IMR-90 (cell line): ENCODE data around the gene EXOG. TPM values are rescaled to one million over a fixed set of nuclear protein-coding genes. Genes with fewer than 3 reads are reported as not detected.

ENCODE experiments used
- ATAC-seq: fragments of 200-7000 bp; cut with Tn5 transposase; 2 replicates; pipeline ENCODE4 v1.9.1; 2020; ENCODE audit warnings: low read depth, mild to moderate bottlenecking, moderate library complexity
- BruUV-seq: library from RNA; stranded (reverse); fragments of 400-500 nt; replicated peaks from 2 replicates; lab custom pipeline; 2021; lab: Mats Ljungman, UMichigan
- CTCF ChIA-PET: fragments of 300-600 bp; formaldehyde crosslinking; extraction: SDS; loops from one replicate; lab custom pipeline; 2021; ENCODE audit warnings: antibody characterized with exemption; lab: Yijun Ruan, JAX
- POLR2A ChIA-PET: fragments of 300-600 bp; sonication (Branson Sonifier 250); formaldehyde crosslinking; loops from one replicate; lab custom pipeline; 2022; ENCODE audit warnings: antibody characterized with exemption; ENCODE audit not compliant: unreplicated experiment; lab: Charles Lee
- DNase-seq: peaks from one replicate; pipeline ENCODE4 v3.0.0; 2013
- H2AFZ ChIP-seq: replicated peaks from 2 replicates; pipeline ENCODE3; 2013; ENCODE audit warnings: low read length, mild to moderate bottlenecking; ENCODE audit not compliant: poor library complexity
- H2AK5ac ChIP-seq: 2 replicates; pipeline ENCODE4 v1.6.1; 2013; ENCODE audit warnings: low read depth, low read length, inconsistent platforms
- H2AK9ac ChIP-seq: replicated peaks from 2 replicates; pipeline ENCODE3; 2013; ENCODE audit warnings: mild to moderate bottlenecking, low read depth, low read length, moderate library complexity; ENCODE audit not compliant: poor library complexity
- H2BK120ac ChIP-seq: 2 replicates; pipeline ENCODE4 v1.6.1; 2013; ENCODE audit warnings: low read depth, low read length, inconsistent platforms
- H2BK15ac ChIP-seq: 3 replicates; pipeline ENCODE4 v1.6.1; 2013; ENCODE audit warnings: low read depth, low read length, inconsistent platforms
- H2BK20ac ChIP-seq: 2 replicates; pipeline ENCODE4 v1.6.1; 2013; ENCODE audit warnings: low read depth, mild to moderate bottlenecking, inconsistent platforms, low read length, moderate library complexity
- H2BK5ac ChIP-seq: 2 replicates; pipeline ENCODE4 v1.6.1; 2013; ENCODE audit warnings: mild to moderate bottlenecking, low read depth, low read length, inconsistent platforms; ENCODE audit not compliant: poor library complexity, severe bottlenecking
- H3K14ac ChIP-seq: replicated peaks from 2 replicates; pipeline ENCODE4 v1.6.1; 2013; ENCODE audit warnings: low read depth, low read length, inconsistent platforms
- H3K18ac ChIP-seq: 2 replicates; pipeline ENCODE4 v1.6.1; 2013; ENCODE audit warnings: low read depth, low read length, control low read depth
- H3K23ac ChIP-seq: 2 replicates; pipeline ENCODE4 v1.6.1; 2013; ENCODE audit warnings: low read depth, low read length, inconsistent platforms
- H3K27ac ChIP-seq: 2 replicates; pipeline ENCODE4 v1.5.1; 2013; ENCODE audit warnings: mild to moderate bottlenecking, control low read depth, low read length; ENCODE audit not compliant: insufficient read depth
- H3K27me3 ChIP-seq: 2 replicates; pipeline ENCODE4 v1.6.1; 2013; ENCODE audit warnings: low read length; ENCODE audit not compliant: control insufficient read depth, insufficient read depth
- H3K36me3 ChIP-seq: 2 replicates; pipeline ENCODE4 v1.6.1; 2013; ENCODE audit warnings: low read length, mixed read lengths; ENCODE audit not compliant: control insufficient read depth, insufficient read depth
- H3K4ac ChIP-seq: 2 replicates; pipeline ENCODE4 v1.6.1; 2013; ENCODE audit warnings: low read depth, low read length, inconsistent platforms
- H3K4me1 ChIP-seq: 2 replicates; pipeline ENCODE4 v1.6.1; 2013; ENCODE audit warnings: low read length, mixed read lengths; ENCODE audit not compliant: control insufficient read depth, insufficient read depth
- H3K4me2 ChIP-seq: 2 replicates; pipeline ENCODE4 v1.6.1; 2013; ENCODE audit warnings: low read depth, mild to moderate bottlenecking, control low read depth, low read length, moderate library complexity
- H3K4me3 ChIP-seq: 2 replicates; pipeline ENCODE4 v1.5.1; 2013; ENCODE audit warnings: low read depth, mild to moderate bottlenecking, control low read depth, low read length, moderate library complexity; ENCODE audit not compliant: insufficient read depth
- H3K56ac ChIP-seq: 2 replicates; pipeline ENCODE4 v1.6.1; 2013; ENCODE audit warnings: low read length, inconsistent platforms; ENCODE audit not compliant: insufficient read depth; ENCODE audit errors: extremely low read depth
- H3K79me1 ChIP-seq, 2 experiments: 2 replicates each; pipeline ENCODE4 v1.6.1; 2013; ENCODE audit warnings: low read length in 2 of 2, inconsistent platforms in 1 of 2, low read depth in 1 of 2
- H3K9ac ChIP-seq: 2 replicates; pipeline ENCODE4 v1.6.1; 2013; ENCODE audit warnings: low read depth, low read length, control low read depth
- H3K9me1 ChIP-seq: 2 replicates; pipeline ENCODE4 v1.6.1; 2013; ENCODE audit warnings: low read length, inconsistent platforms; ENCODE audit not compliant: insufficient read depth
- H3K9me3 ChIP-seq: 2 replicates; pipeline ENCODE4 v1.6.1; 2013; ENCODE audit warnings: low read length; ENCODE audit not compliant: control insufficient read depth, insufficient read depth
- H4K20me1 ChIP-seq: 2 replicates; pipeline ENCODE4 v1.6.1; 2013; ENCODE audit warnings: low read length, inconsistent platforms; ENCODE audit not compliant: insufficient read depth
- H4K5ac ChIP-seq: 2 replicates; pipeline ENCODE4 v1.6.1; 2013; ENCODE audit warnings: mild to moderate bottlenecking, low read depth, low read length, control low read depth
- H4K8ac ChIP-seq, 2 experiments: 2 replicates each; pipeline ENCODE4 v1.6.1; 2013; ENCODE audit warnings: low read depth in 2 of 2, low read length in 2 of 2, control low read depth in 1 of 2, inconsistent platforms in 1 of 2
- H4K91ac ChIP-seq: 2 replicates; pipeline ENCODE4 v1.6.1; 2013; ENCODE audit warnings: low read depth, low read length, inconsistent platforms; ENCODE audit not compliant: insufficient read depth
- CTCF ChIP-seq: conservative IDR thresholded peaks from 2 replicates; pipeline ENCODE4 v1.5.1; 2012; ENCODE audit warnings: mild to moderate bottlenecking, low read depth, low read length, improper control_type of control experiment
- MXI1 ChIP-seq: IDR thresholded peaks from 2 replicates; pipeline ENCODE4 v1.6.1; 2012; ENCODE audit warnings: low read depth, mild to moderate bottlenecking, low read length, moderate library complexity, borderline replicate concordance
- RAD21 ChIP-seq: IDR thresholded peaks from 2 replicates; pipeline ENCODE4 v1.6.1; 2012; ENCODE audit warnings: low read length, improper control_type of control experiment
- RFX5 ChIP-seq: IDR thresholded peaks from 2 replicates; pipeline ENCODE4 v1.8.0; 2012; ENCODE audit warnings: low read depth, mild to moderate bottlenecking, low read length, moderate library complexity
- SMC3 ChIP-seq: fragments of 150-350 bp; IDR thresholded peaks from 2 replicates; pipeline ENCODE4 v1.6.1; 2016; ENCODE audit warnings: low read depth, mild to moderate bottlenecking, antibody characterized with exemption, low read length, moderate library complexity
- WGBS, 2 experiments: methylation state at CpG; one replicate each; pipeline versions ENCODE4 v1.1.5 to v1.1.7; 2013; ENCODE audit warnings: missing lambda C conversion rate in 2 of 2; ENCODE audit not compliant: insufficient read length in 1 of 2; ENCODE audit errors: extremely low coverage in 2 of 2; 5-methylcytosine and 5-hydroxymethylcytosine counted together
- dilution Hi-C: fragments of 300-500 bp; cut with HindIII; formaldehyde crosslinking; loops from one replicate; pipeline ENCODE4 v1.14.3; 2018; ENCODE audit warnings: low sequenced_read_pairs; ENCODE audit not compliant: unreplicated experiment
- in situ Hi-C: fragments of 300-500 bp; cut with MboI; formaldehyde crosslinking; loops from 3 replicates; pipeline ENCODE4 v1.14.3; 2019; ENCODE audit warnings: low sequenced_read_pairs, inconsistent platforms, mixed read lengths
- intact Hi-C: fragments of 100-400 bp; cut with micrococcal nuclease; formaldehyde crosslinking; loops from 2 replicates; pipeline ENCODE4 v1.10.0; 2022
- polyA plus RNA-seq, 3 experiments: library from polyadenylated mRNA; depleted of rRNA; stranded (reverse); fragments of >200 nt; gene quantifications; 2 replicates each; pipeline ENCODE4 v1.2.3, GENCODE V29; 2012; ENCODE audit warnings: low replicate concordance in 1 of 3
- total RNA-seq: library from RNA; depleted of rRNA; stranded (reverse); fragments of >200 nt; gene quantifications from 2 replicates; pipeline ENCODE4 v1.2.3, GENCODE V29; 2012

The EXOG gene
- total and polyA plus RNA-seq, 2 of the 4 experiments (the other 2 are of a cell fraction) = 10.2 to 15.0 TPM

GRCh38 chr3:38454178-38454883, 41.8 kb upstream of the EXOG start:
- BruUV-seq = no TSS peak
- POLR2A ChIA-PET = interaction anchor here (1.1 kb wide), 1 partner anchor 11 kb away, joined by 4 read pairs; no protein-coding TSS in a partner anchor
- no peaks in the 10 kb centered on the region for H3K27me3 ChIP-seq

More at GRCh38 chr3:38454178-38454883, 41.8 kb upstream of the EXOG start:
- peak overlapping the region; percentile 84; the same call in 1 of the 2 replicates for H4K91ac ChIP-seq
- H3K4me3 ChIP-seq = peak overlapping the region; percentile 97
- peak overlapping the region; percentile 96 for H2AK9ac ChIP-seq
- H2BK5ac ChIP-seq = peak overlapping the region; percentile 48
- intact Hi-C loops = no loop called here
- H3K4ac ChIP-seq = peak overlapping the region; percentile 79; the same call in 1 of the 2 replicates
- peaks cover 19 to 38% of the 10 kb centered on the region in 2 experiments; a peak in 3 of 4 replicates for H3K79me1 ChIP-seq
- peak overlapping the region; percentile 76 for H3K27ac ChIP-seq
- in situ Hi-C loops = no loop called here
- H3K9me1 ChIP-seq = peaks cover 6% of the 10 kb centered on the region; the same call in 1 of the 2 replicates
- no peak overlapping the region for H3K18ac ChIP-seq
- H2AFZ ChIP-seq = peak overlapping the region; percentile 96
- H2BK15ac ChIP-seq = no peak overlapping the region
- H3K23ac ChIP-seq = peak overlapping the region; percentile 79
- H2AK5ac ChIP-seq = peak overlapping the region; percentile 43; the same call in 1 of the 2 replicates
- CTCF ChIA-PET = no interaction called here
- peak overlapping the region; percentile 98 for H3K9ac ChIP-seq
- 0% methylated on average over 24 of the region's 78 CpGs; no CpG with 5 or more reads in 1 of the 2 experiments for WGBS, 2 experiments
- DNase-seq (peak; percentile 13), ATAC-seq (peak; percentile 53)
- TF ChIP-seq SMC3 (no peak), RAD21 (no peak), CTCF (no peak), MXI1 (no peak), RFX5 (no peak)
- no peak overlapping the region for H2BK120ac ChIP-seq
- H3K4me2 ChIP-seq = peak overlapping the region; percentile 98
- H4K20me1 ChIP-seq = peaks cover 15% of the 10 kb centered on the region
- H3K14ac ChIP-seq = no peak overlapping the region
- dilution Hi-C loops = no loop called here
- no peaks in the 10 kb centered on the region for H3K36me3 ChIP-seq
- no peak overlapping the region for H2BK20ac ChIP-seq
- peak overlapping the region; percentile 93; the same call in 1 of the 2 replicates for H4K5ac ChIP-seq
- H3K9me3 ChIP-seq = no peaks in the 10 kb centered on the region
- H4K8ac ChIP-seq = peak overlapping the region; percentile 31 to 65; a peak in 2 of 4 replicates
- H3K4me1 ChIP-seq = peaks cover 3% of the 10 kb centered on the region; the same call in 1 of the 2 replicates
- no peak overlapping the region for H3K56ac ChIP-seq
